Activated naive CD4-positive, alpha-beta T cell treated with anti-CD3 and anti-CD28 coated beads, Interleukin-2, amount 10 ng/mL, durations not matched to agents 7 days and 5 days (primary cell): ENCODE data around the gene ACOX2.

ENCODE experiments used
- CTCF ChIA-PET: fragments of 350-600 bp; sonication (Branson Sonifier 250); formaldehyde crosslinking; loops from one replicate; lab custom pipeline; 2021; ENCODE audit warnings: antibody characterized with exemption; lab: Charles Lee
- DNase-seq: peaks from one replicate; pipeline ENCODE4 v3.0.0-alpha.2; 2020
- H3K27ac Mint-ChIP-seq: one replicate; pipeline ENCODE4 v1.8.0; 2021; ENCODE audit warnings: mild to moderate bottlenecking, moderate library complexity, mixed read lengths
- H3K27me3 Mint-ChIP-seq: one replicate; pipeline ENCODE4 v1.8.0; 2021; ENCODE audit warnings: mild to moderate bottlenecking, mixed read lengths
- H3K36me3 Mint-ChIP-seq: one replicate; pipeline ENCODE4 v1.8.0; 2021; ENCODE audit warnings: mixed read lengths
- H3K4me1 Mint-ChIP-seq: one replicate; pipeline ENCODE4 v1.8.0; 2021; ENCODE audit warnings: mixed read lengths
- H3K4me3 Mint-ChIP-seq: one replicate; pipeline ENCODE4 v1.8.0; 2021; ENCODE audit warnings: mild to moderate bottlenecking, moderate library complexity, mixed read lengths
- H3K9me3 Mint-ChIP-seq: one replicate; pipeline ENCODE4 v1.8.0; 2021; ENCODE audit warnings: mixed read lengths

Gene ACOX2

DNA sequence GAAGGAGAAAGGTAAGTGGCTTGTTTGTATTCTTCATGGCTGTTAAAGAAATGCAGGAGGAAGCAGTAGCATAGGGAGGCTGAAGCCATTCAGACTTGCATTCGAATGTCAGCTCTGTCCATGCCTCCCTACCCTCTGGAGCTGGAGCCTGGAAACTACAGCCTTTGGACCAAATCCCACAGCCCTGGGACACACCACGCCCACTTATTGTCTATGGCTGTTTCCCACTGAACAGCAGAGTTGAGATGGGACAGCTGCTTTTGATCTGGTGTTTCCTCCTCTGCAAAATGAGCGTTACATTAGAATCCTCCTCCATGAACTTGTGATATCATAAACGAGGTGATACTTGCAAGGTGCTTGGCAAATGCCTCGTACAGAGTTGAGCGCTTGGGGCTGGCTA lies 36.6 kb upstream of the ACOX2 start:
- CTCF ChIA-PET: interaction anchor here (2.3 kb wide), 1 partner anchor 58 kb away, joined by 9 read pairs; no protein-coding TSS in a partner anchor
- H3K36me3 Mint-ChIP-seq: no peaks in the 10 kb centered on the region
- peaks cover 26% of the 10 kb centered on the region for H3K27me3 Mint-ChIP-seq
- H3K4me1 Mint-ChIP-seq: no peaks in the 10 kb centered on the region
- no peaks in the 10 kb centered on the region for H3K9me3 Mint-ChIP-seq
- no peak for DNase-seq
- no peak overlapping the region for H3K4me3 Mint-ChIP-seq
- H3K27ac Mint-ChIP-seq: no peak overlapping the region

DNA sequence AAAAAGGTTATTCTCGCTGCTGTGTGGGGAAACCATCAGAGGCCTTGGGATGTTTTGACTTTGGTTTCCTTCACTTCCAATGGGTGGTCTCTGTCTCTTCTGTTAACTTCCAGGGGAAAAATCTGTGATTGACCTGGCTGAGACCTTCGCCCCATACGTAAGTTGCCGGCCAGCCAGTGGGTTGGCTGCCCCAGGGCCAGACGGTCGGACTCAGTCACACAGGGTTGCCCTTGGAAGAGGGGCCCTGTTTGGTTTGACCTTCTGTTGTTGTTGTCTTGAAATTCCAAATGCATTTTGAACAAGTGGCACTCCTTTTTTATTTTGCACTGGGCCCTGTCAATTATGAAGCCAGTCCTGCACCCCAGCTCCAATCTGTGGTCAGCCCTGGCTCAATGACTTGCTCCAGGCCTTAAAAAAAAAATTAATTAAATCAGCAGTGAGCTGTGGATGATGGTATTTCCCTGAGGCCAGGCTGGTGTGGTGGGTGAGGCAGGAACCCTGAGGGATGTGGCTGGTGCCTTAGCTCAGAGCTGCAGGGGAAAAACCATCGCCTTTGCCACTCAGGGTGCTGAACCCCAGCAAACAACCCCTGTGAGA lies 35.7 kb upstream of the ACOX2 start:
- CTCF ChIA-PET: interaction anchor here (2.3 kb wide), 1 partner anchor 59 kb away, joined by 9 read pairs; no protein-coding TSS in a partner anchor
- DNase-seq: no peak
- peaks cover 23% of the 10 kb centered on the region for H3K27me3 Mint-ChIP-seq
- H3K36me3 Mint-ChIP-seq: no peaks in the 10 kb centered on the region
- no peaks in the 10 kb centered on the region for H3K9me3 Mint-ChIP-seq
- H3K4me3 Mint-ChIP-seq: no peak overlapping the region
- H3K27ac Mint-ChIP-seq: no peak overlapping the region
- H3K4me1 Mint-ChIP-seq: no peaks in the 10 kb centered on the region

GRCh38 chr3:58572013-58572633 lies 35.1 kb upstream of the ACOX2 start:
- H3K4me3 Mint-ChIP-seq: no peak overlapping the region
- peaks cover 18% of the 10 kb centered on the region for H3K27me3 Mint-ChIP-seq
- DNase-seq: no peak
- no peak overlapping the region for H3K27ac Mint-ChIP-seq
- CTCF ChIA-PET: interaction anchor here (2.3 to 8.0 kb wide), 2 partner anchors 56 to 59 kb away, joined by 9 to 127 read pairs; no protein-coding TSS in a partner anchor
- H3K9me3 Mint-ChIP-seq: no peaks in the 10 kb centered on the region
- no peaks in the 10 kb centered on the region for H3K4me1 Mint-ChIP-seq
- H3K36me3 Mint-ChIP-seq: no peaks in the 10 kb centered on the region

DNA sequence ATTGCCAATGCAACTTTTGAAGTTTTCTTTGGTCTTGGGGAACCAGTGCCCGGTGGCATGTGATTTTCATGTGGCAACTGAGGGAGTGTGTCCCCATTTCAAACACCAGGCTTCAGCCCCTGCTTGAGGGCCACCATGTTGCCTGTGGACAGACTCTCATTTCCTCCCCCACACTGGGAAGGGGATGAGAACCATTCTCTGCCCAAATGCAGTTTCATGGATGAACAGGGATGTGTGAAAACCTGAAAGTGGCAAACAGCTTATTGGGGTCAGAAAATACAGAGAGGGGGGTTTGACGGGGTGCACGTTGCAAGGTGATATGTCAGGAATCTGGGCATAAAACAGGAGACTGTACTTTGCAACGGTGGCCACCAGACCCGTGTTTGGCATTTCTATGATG lies 33.9 kb upstream of the ACOX2 start:
- CTCF ChIA-PET: interaction anchor here (0.6 to 8.0 kb wide), 5 partner anchors 11 to 57 kb away, joined by 3 to 127 read pairs (median 4); no protein-coding TSS in a partner anchor
- no peaks in the 10 kb centered on the region for H3K9me3 Mint-ChIP-seq
- H3K27me3 Mint-ChIP-seq: peaks cover 12% of the 10 kb centered on the region

DNA sequence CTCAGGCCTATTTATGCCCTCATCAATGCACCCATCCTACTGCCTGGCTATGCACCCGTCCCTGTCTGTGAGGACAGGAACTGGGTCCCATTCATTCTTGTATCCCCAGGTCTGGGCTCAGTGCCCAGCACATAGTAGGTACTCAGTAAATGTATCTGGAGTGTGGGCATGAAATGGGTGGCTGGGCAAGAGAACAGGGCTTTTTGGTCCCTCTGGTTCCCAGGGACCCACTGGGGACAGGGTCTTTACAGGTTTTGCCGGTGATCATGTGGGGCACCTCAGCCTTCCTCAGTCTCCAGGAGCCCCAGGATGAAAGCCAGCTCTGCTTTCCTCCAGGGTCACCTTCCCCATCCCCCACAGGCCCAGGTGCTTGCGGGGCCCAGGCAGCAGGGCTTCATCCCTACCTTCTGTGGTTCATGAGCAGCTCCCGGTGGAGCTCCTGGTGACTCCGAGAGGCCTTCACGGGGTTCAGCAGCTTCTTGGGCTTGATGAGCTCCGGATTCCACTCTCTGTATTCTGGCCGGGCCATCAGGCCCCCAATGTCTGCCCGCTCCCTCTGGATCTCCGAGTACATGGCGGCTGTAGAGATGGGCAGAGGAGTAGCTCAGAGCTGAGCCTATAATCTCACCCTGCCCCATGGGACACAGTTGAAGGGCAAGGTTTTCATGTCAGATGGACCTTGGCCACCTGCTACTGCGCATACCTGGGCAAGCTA lies 32.5 kb upstream of the ACOX2 start:
- Mint-ChIP-seq H3K36me3 (no peaks in the 10 kb centered on the region), H3K27ac (no peak overlapping the region), H3K27me3 (peaks cover 12% of the 10 kb centered on the region), H3K9me3 (no peaks in the 10 kb centered on the region), H3K4me1 (no peaks in the 10 kb centered on the region), H3K4me3 (no peak overlapping the region)
- CTCF ChIA-PET: interaction anchor here (0.8 to 8.0 kb wide), 10 partner anchors 9 to 263 kb away, joined by 3 to 127 read pairs (median 4); partner anchors contain the start of genes HTD2 and RPP14
- DNase-seq: no peak

More for the DNA sequence above, 33.9 kb upstream of the ACOX2 start:
- no peak for DNase-seq
- no peaks in the 10 kb centered on the region for H3K4me1 Mint-ChIP-seq
- H3K4me3 Mint-ChIP-seq: no peak overlapping the region
- H3K36me3 Mint-ChIP-seq: no peaks in the 10 kb centered on the region
- no peak overlapping the region for H3K27ac Mint-ChIP-seq

DNA sequence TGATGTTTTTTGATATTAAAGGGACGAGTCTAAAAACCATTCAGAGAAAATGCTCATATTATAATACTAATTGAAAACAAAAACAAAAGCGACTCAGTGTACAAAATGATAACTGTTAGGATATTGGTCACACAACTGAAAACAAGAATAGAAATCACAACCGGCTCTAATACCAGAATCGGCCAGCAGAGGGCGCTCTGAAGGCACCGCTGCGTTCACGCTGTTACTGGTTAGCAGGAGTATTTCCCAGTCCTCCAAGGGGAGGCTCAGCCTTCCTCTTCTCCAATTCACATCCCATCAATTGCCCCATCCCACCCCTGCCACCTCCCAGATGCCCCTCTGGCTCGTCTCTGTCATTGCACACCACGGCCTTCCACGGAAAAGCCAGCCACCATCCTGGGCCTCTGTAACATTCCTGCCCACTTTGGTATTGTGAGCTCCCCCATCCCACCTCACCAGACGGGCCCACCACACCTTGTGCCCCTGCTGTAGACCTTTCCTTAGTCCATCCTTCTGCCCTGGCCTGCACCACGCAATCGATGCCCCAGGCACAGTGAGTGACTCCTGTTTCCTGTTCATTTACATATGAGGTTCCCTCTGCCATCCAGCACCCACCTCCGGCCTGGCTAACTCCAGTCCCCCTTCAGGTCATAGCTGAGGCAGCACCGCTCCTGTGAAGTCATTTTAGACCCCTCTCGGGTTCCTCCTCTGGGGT lies 31.7 kb upstream of the ACOX2 start:
- peak; percentile 81 for DNase-seq
- CTCF ChIA-PET: interaction anchor here (0.7 to 8.0 kb wide), 10 partner anchors 8 to 263 kb away, joined by 3 to 127 read pairs (median 4); partner anchors contain the start of genes HTD2 and RPP14
- no peak overlapping the region for H3K4me3 Mint-ChIP-seq
- H3K27ac Mint-ChIP-seq: no peak overlapping the region
- H3K9me3 Mint-ChIP-seq: no peaks in the 10 kb centered on the region
- H3K36me3 Mint-ChIP-seq: no peaks in the 10 kb centered on the region
- peaks cover 12% of the 10 kb centered on the region for H3K27me3 Mint-ChIP-seq
- no peaks in the 10 kb centered on the region for H3K4me1 Mint-ChIP-seq

GRCh38 chr3:58567251-58567515 lies 30.2 kb upstream of the ACOX2 start:
- Mint-ChIP-seq H3K27ac (no peak overlapping the region), H3K27me3 (peaks cover 1% of the 10 kb centered on the region), H3K36me3 (no peaks in the 10 kb centered on the region), H3K4me3 (no peak overlapping the region), H3K4me1 (no peaks in the 10 kb centered on the region), H3K9me3 (no peaks in the 10 kb centered on the region)
- DNase-seq: no peak
- CTCF ChIA-PET: interaction anchor here (1.0 to 8.0 kb wide), 6 partner anchors 11 to 260 kb away, joined by 3 to 127 read pairs (median 5); no protein-coding TSS in a partner anchor

GRCh38 chr3:58566398-58567250 lies 29.6 kb upstream of the ACOX2 start:
- no peak overlapping the region for H3K4me3 Mint-ChIP-seq
- H3K9me3 Mint-ChIP-seq: no peaks in the 10 kb centered on the region
- no peak for DNase-seq
- no peaks in the 10 kb centered on the region for H3K27me3 Mint-ChIP-seq
- no peak overlapping the region for H3K27ac Mint-ChIP-seq
- H3K36me3 Mint-ChIP-seq: no peaks in the 10 kb centered on the region
- CTCF ChIA-PET: interaction anchor here (1.0 to 8.0 kb wide), 5 partner anchors 10 to 260 kb away, joined by 3 to 127 read pairs (median 4); no protein-coding TSS in a partner anchor
- H3K4me1 Mint-ChIP-seq: no peaks in the 10 kb centered on the region

DNA sequence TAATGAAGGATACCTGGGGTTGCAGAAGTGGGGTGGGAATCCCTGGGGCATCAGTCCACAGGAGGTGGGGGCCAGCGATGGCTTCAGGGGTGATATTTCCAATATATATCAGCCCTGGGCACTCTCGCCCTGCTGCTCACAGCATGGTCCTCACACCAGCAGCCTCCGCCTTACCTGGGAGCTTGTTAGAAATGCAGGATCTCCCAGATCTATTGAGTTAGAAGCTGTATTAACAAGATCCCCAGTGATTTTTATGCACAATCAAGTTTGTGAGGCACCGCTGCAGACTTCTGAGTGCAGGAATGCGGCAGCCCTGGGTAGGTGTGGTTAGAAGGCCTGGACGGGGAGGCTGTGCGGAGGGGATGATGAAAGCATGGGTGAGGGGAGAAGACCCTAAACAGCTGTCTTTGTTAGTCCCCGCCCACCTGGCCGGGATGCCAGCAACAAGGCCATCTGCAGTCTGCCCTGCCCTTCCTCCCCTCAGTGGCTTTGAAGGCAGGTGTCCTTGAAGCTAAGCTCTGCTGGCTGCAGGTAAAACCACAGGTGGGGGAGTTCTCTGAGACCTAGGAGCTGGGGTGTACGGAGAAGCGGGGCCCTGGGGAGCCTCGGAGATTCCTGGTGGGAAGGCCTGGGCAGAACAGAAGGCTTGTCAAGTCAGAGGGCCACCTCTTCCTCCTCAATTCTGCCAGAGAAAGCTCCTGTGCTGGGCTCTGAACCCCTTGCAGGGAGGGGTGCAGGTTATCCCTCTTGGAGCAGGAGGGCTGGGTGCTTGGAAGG lies 28.8 kb upstream of the ACOX2 start:
- H3K4me3 Mint-ChIP-seq: no peak overlapping the region
- no peaks in the 10 kb centered on the region for H3K9me3 Mint-ChIP-seq
- H3K4me1 Mint-ChIP-seq: no peaks in the 10 kb centered on the region
- no peak for DNase-seq
- H3K27me3 Mint-ChIP-seq: no peaks in the 10 kb centered on the region
- CTCF ChIA-PET: interaction anchor here (1.0 to 8.0 kb wide), 3 partner anchors 9 to 62 kb away, joined by 4 to 127 read pairs (median 33); no protein-coding TSS in a partner anchor
- no peak overlapping the region for H3K27ac Mint-ChIP-seq
- H3K36me3 Mint-ChIP-seq: no peaks in the 10 kb centered on the region

DNA sequence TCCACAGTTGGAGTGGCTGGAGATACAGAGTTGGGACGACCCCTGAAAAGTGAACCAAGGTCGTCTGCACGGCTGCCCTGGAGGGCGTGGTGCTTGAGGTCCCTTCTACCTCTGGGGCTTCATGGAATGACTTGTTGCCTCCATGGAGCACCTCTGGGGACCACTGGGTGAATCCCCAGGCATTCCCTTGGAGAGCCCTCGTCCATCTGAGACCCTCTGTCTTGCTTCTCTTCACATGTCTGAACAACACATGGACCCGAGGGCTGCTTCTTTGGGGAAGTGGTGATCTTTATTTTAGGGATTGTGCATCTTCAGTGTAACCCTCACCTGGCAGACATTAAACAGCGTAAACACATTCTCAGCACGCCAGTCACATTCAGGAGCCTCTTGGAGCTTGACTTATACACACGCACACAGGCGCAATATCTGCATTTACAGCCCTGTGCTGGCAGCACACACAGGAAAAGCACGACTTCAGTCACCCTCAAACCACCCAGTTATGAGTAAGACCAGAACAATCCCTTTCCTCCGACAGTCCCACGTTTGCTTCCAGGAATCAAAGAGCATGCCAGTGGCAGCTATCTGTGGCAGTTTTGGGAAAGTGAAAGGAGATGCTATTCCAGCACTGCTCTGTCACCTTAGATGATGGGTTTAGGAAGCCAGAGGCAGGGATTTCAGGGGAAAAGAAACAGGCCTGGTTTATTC lies 27.6 kb upstream of the ACOX2 start:
- no peaks in the 10 kb centered on the region for H3K27me3 Mint-ChIP-seq
- no peak overlapping the region for H3K4me3 Mint-ChIP-seq
- CTCF ChIA-PET: interaction anchor here (8.0 kb wide), 1 partner anchor 64 kb away, joined by 127 read pairs; no protein-coding TSS in a partner anchor
- no peaks in the 10 kb centered on the region for H3K36me3 Mint-ChIP-seq
- no peak overlapping the region for H3K27ac Mint-ChIP-seq
- DNase-seq: no peak
- no peaks in the 10 kb centered on the region for H3K9me3 Mint-ChIP-seq
- no peaks in the 10 kb centered on the region for H3K4me1 Mint-ChIP-seq

- H3K4me3 Mint-ChIP-seq: no peak overlapping the region
- no peaks in the 10 kb centered on the region for H3K9me3 Mint-ChIP-seq
- no peaks in the 10 kb centered on the region for H3K36me3 Mint-ChIP-seq
- H3K27ac Mint-ChIP-seq: no peak overlapping the region
- H3K4me1 Mint-ChIP-seq: no peaks in the 10 kb centered on the region
- no peak for DNase-seq
- CTCF ChIA-PET: no interaction called here
- H3K27me3 Mint-ChIP-seq: no peaks in the 10 kb centered on the region
These were observed 27.1 kb upstream of the ACOX2 start for GRCh38 chr3:58564054-58564453.

DNA sequence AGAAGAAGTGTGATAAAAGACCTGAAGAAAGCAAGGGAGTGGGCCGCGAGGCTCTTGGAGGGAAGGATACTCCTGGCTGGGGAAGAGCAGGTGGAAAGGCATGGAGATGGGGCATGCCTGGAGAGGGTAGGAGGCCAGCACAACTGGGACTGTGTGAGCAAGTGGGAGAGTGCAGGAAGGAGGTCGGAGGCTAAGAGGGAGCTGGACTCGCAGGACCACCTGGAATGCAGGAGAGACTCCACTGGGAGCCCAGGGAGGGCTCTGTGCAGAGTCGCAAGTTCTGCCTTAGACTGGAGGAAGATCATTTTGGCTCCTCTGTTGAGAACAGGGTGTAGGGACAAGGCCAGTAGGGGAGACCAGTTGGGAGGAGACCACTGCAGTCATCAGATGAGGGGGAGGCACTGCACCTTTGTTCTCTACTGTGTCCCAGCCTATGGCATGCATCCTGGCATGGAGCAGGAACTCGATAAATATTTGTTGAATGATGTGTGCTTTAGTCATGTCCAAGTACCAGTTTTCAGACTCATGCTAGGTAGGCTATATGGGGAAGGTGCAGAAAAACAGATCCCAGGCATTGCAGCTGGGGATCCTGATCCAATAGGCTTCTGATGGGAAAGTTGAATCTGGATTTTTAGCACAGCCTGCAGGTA lies 26.5 kb upstream of the ACOX2 start:
- H3K36me3 Mint-ChIP-seq: no peaks in the 10 kb centered on the region
- H3K9me3 Mint-ChIP-seq: no peaks in the 10 kb centered on the region
- no peak overlapping the region for H3K27ac Mint-ChIP-seq
- no peak overlapping the region for H3K4me3 Mint-ChIP-seq
- H3K4me1 Mint-ChIP-seq: no peaks in the 10 kb centered on the region
- no peaks in the 10 kb centered on the region for H3K27me3 Mint-ChIP-seq
- CTCF ChIA-PET: no interaction called here
- DNase-seq: no peak
